Stimulated activated CD4-positive, alpha-beta T cell treated with anti-CD3 and anti-CD28 coated beads, Interleukin-1b, Interleukin-23, amount 100 ng/mL, for 48 hours (primary cell): ENCODE results near the gene GPR31.
"Not testable (repeated sequence)": the region's sequence is repeated elsewhere in the genome, so short reads cannot be mapped to it uniquely, and the experiment has no call there.

Experiments used
- DNase-seq: peaks from one replicate; pipeline ENCODE4 v3.0.0-alpha.2; 2020

The GPR31 gene

DNA sequence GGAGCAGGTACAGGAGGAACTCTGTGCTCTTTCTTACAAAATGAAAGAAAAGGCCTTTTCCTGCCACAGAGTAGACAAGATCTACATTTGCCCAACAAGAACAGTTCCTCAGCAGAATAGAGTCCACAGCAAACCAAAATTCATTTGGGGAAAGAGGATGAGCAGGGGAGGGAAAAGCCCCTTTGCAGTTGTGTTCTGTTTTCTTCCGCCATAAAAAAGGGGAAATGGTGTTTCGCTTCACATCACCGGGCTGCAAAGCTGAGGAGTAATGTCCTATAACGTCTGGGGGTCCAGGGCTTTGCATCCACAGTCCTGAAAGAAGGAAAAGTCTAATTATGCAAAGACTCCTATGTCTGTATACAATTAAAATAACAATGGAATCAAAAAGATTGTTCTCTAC is at the start of gene GPR31:
Gene GPR31, minus strand, starts transcription at position 118 of the 400 bp plus-strand sequence. CDS start 149 bp downstream, outside the sequence.
- no peak for DNase-seq

- DNase-seq = no peak
These were observed 49.7 kb upstream of the GPR31 start for GRCh38 chr6:167207527-167207926.

DNA sequence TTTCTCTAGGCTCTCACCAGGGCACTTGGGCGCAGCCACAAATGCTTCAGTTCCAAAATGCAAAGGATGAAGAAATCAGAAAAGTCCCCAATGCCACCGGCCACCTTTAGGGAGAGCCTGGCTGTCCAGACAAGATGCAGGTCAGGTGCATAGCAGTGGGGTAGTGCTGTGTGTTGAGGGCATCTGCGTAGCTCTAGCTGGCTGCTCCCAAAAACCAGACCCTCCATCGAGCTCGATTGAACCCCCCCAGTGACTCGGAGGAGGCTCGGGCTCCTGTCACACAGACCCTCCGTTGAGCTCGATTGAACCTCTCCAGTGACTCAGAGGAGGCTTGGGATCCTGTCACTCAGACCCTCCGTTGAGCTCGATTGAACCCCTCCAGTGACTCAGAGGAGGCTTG is 47.5 kb upstream of the GPR31 start:
- DNase-seq = not testable (repeated sequence)

DNA sequence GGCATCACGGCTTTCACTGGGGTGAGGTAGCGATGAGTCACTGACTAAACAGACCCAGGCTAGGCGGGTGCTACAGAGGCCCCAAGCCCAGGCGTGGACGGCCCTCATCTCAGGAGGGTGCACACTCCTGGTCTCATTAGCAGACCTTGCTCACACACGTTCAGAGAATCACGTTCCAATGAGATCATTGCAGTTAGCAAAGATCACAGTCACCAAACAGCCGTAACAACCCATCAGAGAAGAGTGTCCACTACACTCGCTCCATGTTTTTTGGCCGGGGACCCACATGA is 46.2 kb upstream of the GPR31 start:
- not testable (repeated sequence) for DNase-seq

DNA sequence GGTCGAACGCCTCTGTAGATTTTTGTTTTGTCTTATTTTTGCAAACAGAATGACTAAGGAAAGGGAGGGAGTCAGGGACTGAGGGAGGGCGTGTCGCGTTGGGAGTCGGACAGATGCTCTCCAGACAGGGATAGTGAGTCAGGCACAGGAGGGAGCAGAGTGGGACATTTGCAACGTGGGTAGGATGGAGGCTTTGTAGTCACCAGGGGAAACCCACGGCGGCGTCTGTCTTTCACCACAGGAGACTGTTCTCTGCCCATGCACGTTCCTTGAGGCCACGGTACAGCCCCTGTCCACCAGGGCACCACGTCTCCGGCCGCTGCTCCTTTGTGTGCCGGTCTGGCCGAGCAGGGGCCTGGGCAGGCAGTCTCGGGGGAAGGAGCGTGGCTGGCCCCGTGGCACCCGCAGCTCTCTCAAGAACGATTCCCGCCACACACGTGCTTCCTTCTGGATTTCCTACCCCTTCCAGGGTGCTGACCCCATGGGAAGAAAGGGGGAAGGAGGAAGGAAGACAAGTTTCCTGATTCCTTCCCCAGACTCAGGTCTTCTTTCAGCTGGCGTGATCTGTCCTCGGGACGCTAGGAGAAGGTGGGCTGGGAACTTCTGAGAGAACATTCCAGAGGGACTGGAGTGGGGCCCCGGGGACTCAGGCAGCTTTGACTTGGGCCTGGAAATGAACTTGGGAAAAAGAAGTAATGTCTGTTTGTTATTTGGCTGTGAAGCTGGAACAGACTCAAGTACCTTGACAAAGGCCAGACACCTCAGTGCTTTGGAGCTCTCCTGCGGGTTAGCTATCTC is 45.7 kb upstream of the GPR31 start:
- not testable (repeated sequence) for DNase-seq

DNA sequence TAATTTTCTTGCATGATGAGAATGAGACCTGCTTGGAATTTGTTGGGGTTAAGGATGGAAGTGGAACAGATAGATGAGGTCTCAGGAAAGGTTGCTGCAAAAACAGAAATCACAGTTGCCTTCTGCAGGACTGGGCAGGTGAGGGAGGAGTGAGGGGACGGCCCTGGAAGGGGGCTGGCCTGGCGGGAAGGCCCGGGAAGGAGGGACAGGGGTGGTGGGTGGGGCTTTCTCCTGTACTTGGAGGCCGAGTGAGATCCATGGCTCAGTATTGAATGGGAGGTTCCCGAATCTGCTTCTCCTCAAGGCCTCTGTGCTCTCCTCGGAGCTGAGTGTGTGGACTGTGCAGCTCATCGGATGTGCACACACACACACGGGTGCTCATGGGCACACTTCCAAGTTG is 44.8 kb upstream of the GPR31 start:
- not testable (repeated sequence) for DNase-seq

GRCh38 chr6:167200806-167201205 is 43.0 kb upstream of the GPR31 start:
- DNase-seq = no peak

- DNase-seq = not testable (repeated sequence)
These were observed 38.3 kb upstream of the GPR31 start for GRCh38 chr6:167195941-167196610.

- DNase-seq = not testable (repeated sequence)
These were observed 35.8 kb upstream of the GPR31 start for GRCh38 chr6:167193515-167194125.

- DNase-seq = not testable (repeated sequence)
These were observed 33.3 kb upstream of the GPR31 start for GRCh38 chr6:167191043-167191583.

DNA sequence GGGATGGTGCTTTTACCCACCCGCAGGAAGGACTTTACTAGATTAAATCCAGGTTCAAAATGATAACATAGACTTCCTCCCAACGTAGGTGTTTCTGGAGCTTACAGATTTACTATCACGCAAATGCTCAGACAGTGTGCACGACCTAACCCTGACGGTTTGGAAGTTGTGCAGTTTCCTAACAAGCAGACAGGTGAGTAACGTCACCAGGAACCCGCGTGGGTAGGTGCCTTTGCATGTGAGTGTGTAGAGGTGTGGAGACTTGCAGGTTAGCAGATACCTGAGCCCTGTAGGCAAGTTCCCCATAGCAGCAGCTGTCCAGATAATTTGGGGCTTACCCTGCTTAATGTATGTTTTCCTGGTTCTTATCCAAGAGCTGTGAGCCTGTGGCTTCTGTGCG is 29.5 kb upstream of the GPR31 start:
- not testable (repeated sequence) for DNase-seq

DNA sequence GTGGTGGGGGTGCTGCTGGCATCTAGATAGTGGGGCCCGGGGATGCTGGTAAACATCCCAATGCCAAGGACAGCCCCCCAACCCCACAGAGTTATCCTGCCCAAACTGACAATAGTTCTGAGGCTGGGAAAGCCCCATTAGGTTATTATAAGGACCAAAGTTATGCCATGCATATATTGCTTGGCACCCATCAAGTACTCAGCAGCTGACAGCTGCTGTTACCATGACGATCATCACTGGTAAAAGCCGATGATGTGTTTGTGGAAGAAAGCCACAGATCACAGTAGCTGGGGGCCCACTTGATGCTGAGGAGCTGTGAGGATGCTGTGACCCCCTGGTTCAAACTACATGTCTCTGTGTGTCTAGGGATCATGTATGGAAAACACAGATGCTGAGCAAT is 27.3 kb upstream of the GPR31 start:
- not testable (repeated sequence) for DNase-seq

GRCh38 chr6:167182913-167183314 is 25.1 kb upstream of the GPR31 start:
- DNase-seq = not testable (repeated sequence)

DNA sequence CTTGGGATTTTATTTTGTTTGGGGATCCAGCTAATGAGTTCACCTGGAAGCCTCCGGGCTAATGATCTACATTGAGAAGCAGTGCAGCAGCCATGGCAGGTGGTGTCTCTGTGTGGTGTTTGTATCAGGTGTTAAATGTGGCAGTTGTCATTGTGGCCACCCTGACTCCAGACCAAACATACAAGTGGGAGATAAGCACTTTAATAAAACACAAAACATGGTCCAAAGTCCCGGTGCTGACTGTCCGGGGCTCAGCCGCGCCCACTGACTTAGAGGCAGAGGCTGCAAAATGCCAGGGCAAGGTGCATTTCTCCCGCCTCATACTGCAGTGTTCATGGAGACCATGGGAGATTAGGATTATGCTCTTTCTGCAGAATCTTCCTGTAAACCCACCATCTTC is 23.6 kb upstream of the GPR31 start:
- not testable (repeated sequence) for DNase-seq

GRCh38 chr6:167180086-167180485 is 22.3 kb upstream of the GPR31 start:
- DNase-seq = not testable (repeated sequence)

DNA sequence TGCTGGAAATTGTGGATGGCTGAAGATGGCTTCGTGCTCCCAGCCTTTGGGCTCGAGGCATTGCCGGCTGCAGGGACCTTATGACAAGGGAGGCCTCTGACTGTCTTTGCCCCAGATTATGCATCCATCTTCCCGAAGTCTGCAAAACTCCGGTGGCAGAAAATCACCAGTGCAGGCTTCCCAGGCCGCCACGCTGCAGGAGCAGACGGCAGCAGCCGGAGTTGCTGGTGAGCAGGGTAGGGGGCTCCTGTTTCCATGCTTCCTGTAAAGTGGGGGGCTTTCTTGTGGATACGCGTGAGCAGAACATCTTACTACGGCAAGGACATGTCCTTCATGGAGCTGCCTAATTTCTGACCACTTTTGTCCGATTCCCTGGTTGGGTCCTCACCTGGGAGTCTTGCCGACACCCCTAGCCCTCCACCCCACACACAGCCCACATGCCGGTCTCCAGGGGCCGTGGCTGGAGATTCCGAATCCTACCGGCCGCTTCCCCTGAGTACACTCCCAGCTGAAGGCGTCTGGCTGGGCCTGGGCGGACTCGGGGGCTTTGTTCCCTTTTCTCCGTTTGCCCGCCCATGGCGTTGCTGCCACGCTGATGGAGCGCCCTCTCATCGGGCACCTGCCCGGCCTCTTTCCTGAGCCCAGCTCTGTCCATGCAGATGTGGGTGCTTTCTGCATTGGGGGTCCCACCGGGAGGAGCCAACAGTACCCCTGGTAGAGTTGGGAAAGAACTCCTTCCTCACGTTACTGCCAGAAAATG is 21.3 kb upstream of the GPR31 start:
- not testable (repeated sequence) for DNase-seq

DNA sequence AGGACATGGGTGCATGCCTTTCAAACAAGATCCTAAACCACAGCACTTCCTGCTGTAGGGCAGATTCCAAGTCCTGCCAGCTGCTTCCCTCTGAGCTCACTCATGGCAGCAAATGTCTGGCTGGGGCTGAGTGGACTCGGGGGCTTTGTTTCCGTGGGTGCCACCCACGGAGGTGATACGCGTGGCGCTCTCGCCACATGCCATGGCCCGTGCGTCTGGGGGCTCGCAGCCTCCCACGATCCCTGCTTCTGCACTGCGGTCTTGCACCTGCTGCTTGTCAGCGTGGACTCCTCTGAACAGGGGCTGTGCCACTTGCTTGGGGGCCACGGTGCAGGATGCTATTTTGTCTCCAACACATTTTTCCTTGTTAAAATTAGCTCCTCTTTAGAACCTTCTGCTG is 19.5 kb upstream of the GPR31 start:
- DNase-seq = not testable (repeated sequence)

- not testable (repeated sequence) for DNase-seq
These were observed 14.2 kb upstream of the GPR31 start for GRCh38 chr6:167172011-167172410.

GRCh38 chr6:167171300-167171699 is 13.5 kb upstream of the GPR31 start:
- not testable (repeated sequence) for DNase-seq

DNA sequence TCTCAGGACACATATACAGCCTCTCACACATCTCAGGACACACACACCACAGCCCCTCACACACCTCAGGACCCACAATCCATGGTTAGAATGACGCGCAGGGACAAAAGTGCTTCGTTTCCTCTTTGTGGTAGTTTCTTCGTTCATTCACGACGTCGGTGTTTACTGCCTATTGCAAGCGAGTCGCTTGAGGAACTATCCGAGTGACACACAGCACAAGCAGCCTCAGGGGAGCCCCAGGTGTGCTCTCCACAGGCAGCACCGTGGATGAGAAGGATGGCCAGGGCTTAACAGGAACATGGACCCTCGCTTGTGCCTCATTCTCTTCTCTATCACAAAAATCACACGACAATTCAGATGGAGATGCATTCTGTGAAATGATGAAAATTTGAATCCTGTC is 12.1 kb upstream of the GPR31 start:
- not testable (repeated sequence) for DNase-seq

- DNase-seq = not testable (repeated sequence)
These were observed 10.5 kb upstream of the GPR31 start for GRCh38 chr6:167168296-167168695.

- DNase-seq = not testable (repeated sequence)
These were observed 9.9 kb upstream of the GPR31 start for GRCh38 chr6:167167699-167168098.
